Measurements from ENCODE around the gene SLC30A10. TPM values are rescaled to one million over a fixed set of nuclear protein-coding genes. Genes with fewer than 3 reads are reported as not detected.

The SLC30A10 gene
- polyA plus RNA-seq, 2 of the 4 experiments (the other 2 are of a cell fraction): 0.03 to 0.04 TPM

DNA sequence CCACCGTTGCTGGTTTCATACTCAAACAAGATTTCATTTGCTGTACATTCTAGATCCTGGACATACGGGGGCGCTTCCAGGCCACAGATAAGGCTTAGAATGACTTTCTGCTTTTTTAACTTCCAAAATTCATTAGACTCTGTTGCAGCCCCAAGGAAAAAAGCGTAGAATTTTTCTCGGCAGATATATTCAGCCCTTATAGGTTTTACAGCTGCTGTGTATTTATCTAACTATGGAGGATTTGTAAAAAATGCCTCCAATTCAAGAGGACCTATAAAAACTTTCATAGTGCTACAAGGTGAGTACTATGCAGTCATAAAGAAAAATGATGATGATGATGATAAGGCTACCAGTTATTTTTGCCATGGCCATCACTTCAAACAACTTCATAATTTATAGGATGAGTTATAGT, 51.6 kb downstream of the SLC30A10 start:
- FAIRE-seq (no peak), ATAC-seq (peak; percentile 68 to 73; a peak in 5 of 6 replicates), DNase-seq (ENCODE audit: low read depth in 1 of 2, low spot score in 1 of 2) (peak in 1 of 2 experiments; percentile 36)
- Histone ChIP-seq H3K4me3 (no peak overlapping the region), H3K4me1 (no peaks in the 10 kb centered on the region), H3K9me3 (no peaks in the 10 kb centered on the region), H3K27ac (no peak overlapping the region), H3K4me2 (no peak overlapping the region)
- 12% methylated on average over 5 of the region's 5 CpGs for WGBS (ENCODE audit: missing lambda C conversion rate)
- ChIA-PET CTCF (no interaction called here), POLR2A (no interaction called here)
- TF ChIP-seq, protein P1, sequence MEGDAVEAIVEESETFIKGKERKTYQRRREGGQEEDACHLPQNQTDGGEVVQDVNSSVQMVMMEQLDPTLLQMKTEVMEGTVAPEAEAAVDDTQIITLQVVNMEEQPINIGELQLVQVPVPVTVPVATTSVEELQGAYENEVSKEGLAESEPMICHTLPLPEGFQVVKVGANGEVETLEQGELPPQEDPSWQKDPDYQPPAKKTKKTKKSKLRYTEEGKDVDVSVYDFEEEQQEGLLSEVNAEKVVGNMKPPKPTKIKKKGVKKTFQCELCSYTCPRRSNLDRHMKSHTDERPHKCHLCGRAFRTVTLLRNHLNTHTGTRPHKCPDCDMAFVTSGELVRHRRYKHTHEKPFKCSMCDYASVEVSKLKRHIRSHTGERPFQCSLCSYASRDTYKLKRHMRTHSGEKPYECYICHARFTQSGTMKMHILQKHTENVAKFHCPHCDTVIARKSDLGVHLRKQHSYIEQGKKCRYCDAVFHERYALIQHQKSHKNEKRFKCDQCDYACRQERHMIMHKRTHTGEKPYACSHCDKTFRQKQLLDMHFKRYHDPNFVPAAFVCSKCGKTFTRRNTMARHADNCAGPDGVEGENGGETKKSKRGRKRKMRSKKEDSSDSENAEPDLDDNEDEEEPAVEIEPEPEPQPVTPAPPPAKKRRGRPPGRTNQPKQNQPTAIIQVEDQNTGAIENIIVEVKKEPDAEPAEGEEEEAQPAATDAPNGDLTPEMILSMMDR (IDR thresholded peaks at IDR 0.05): peak; percentile 45
- TF ChIP-seq RAD21 (conservative IDR thresholded peaks at IDR 0.05 in 1 of 2, IDR thresholded peaks at IDR 0.05 in 1 of 2) (peak; percentile 56 to 65), JUNB (IDR thresholded peaks at IDR 0.05) (no peak)

DNA sequence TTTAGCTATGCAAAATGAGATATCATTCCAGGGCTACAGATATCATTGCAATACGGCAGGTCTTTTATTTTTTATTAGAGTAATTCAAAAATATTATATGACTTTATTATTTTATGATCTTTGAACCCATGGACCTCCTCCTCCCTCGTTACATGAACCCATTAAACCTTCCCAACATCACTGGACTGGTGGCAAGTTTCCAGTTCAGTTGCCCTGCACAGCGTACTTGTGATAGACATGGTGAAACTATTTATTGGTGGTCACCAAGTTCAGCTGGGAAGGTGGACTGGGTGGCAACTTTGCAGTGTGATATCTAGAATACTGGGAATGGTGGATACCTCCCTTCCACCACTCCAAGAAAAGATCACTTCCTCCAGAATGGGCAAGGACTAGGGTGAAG, 52.5 kb downstream of the SLC30A10 start:
- Histone ChIP-seq H3K27ac (no peak overlapping the region), H3K9me3 (no peaks in the 10 kb centered on the region), H3K4me2 (no peak overlapping the region), H3K4me3 (no peak overlapping the region), H3K4me1 (no peaks in the 10 kb centered on the region)
- no peak for DNase-seq (ENCODE audit: low read depth in 1 of 2, low spot score in 1 of 2)
- TF ChIP-seq, protein P2, sequence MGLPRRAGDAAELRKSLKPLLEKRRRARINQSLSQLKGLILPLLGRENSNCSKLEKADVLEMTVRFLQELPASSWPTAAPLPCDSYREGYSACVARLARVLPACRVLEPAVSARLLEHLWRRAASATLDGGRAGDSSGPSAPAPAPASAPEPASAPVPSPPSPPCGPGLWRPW (IDR thresholded peaks at IDR 0.05): no peak
- no peak for TF ChIP-seq ZFP36 (IDR thresholded peaks at IDR 0.05; ENCODE audit: borderline replicate concordance, partially characterized antibody)
- TF ChIP-seq RARB (CRISPR knock-in tag; IDR thresholded peaks at IDR 0.05): no peak
- no peak for TF ChIP-seq ZC3H11A (IDR thresholded peaks at IDR 0.05)
- no peak for TF ChIP-seq TFCP2L1 (CRISPR knock-in tag; IDR thresholded peaks at IDR 0.05)
- TF ChIP-seq, protein P3, sequence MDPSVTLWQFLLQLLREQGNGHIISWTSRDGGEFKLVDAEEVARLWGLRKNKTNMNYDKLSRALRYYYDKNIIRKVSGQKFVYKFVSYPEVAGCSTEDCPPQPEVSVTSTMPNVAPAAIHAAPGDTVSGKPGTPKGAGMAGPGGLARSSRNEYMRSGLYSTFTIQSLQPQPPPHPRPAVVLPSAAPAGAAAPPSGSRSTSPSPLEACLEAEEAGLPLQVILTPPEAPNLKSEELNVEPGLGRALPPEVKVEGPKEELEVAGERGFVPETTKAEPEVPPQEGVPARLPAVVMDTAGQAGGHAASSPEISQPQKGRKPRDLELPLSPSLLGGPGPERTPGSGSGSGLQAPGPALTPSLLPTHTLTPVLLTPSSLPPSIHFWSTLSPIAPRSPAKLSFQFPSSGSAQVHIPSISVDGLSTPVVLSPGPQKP (IDR thresholded peaks at IDR 0.05; ENCODE audit: low read depth, low read length): no peak
- no peak for TF ChIP-seq POLR2A (IDR thresholded peaks at IDR 0.05; ENCODE audit: low read length)
- no peak for TF ChIP-seq CHD4 (IDR thresholded peaks at IDR 0.05; ENCODE audit: borderline replicate concordance)
- TF ChIP-seq, protein P4, sequence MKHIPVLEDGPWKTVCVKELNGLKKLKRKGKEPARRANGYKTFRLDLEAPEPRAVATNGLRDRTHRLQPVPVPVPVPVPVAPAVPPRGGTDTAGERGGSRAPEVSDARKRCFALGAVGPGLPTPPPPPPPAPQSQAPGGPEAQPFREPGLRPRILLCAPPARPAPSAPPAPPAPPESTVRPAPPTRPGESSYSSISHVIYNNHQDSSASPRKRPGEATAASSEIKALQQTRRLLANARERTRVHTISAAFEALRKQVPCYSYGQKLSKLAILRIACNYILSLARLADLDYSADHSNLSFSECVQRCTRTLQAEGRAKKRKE (CRISPR knock-in tag; IDR thresholded peaks at IDR 0.05; ENCODE audit: low read depth): no peak
- no peak for TF ChIP-seq MAFK (IDR thresholded peaks at IDR 0.05; ENCODE audit: partially characterized antibody)
- no peak for TF ChIP-seq ZSCAN20 (CRISPR knock-in tag; IDR thresholded peaks at IDR 0.05)
- TF ChIP-seq, protein P5, sequence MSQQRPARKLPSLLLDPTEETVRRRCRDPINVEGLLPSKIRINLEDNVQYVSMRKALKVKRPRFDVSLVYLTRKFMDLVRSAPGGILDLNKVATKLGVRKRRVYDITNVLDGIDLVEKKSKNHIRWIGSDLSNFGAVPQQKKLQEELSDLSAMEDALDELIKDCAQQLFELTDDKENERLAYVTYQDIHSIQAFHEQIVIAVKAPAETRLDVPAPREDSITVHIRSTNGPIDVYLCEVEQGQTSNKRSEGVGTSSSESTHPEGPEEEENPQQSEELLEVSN (IDR thresholded peaks at IDR 0.05; ENCODE audit: borderline replicate concordance, low read depth): no peak
- no peak for TF ChIP-seq HOXB13 (CRISPR knock-in tag; IDR thresholded peaks at IDR 0.05; ENCODE audit: low read depth)
- no peak for TF ChIP-seq HEYL (CRISPR knock-in tag; IDR thresholded peaks at IDR 0.05)
- no peak for TF ChIP-seq JUNB (IDR thresholded peaks at IDR 0.05)
- TF ChIP-seq, protein P6, sequence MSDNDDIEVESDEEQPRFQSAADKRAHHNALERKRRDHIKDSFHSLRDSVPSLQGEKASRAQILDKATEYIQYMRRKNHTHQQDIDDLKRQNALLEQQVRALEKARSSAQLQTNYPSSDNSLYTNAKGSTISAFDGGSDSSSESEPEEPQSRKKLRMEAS (IDR thresholded peaks at IDR 0.05): no peak
- TF ChIP-seq FOSB (CRISPR knock-in tag; IDR thresholded peaks at IDR 0.05): no peak
- no peak for TF ChIP-seq PHF8 (IDR thresholded peaks at IDR 0.05; ENCODE audit: borderline replicate concordance, low read depth)
- ChIA-PET POLR2A (no interaction called here), CTCF (interaction anchor here (0.6 kb wide), 1 partner anchor 715 kb away, joined by 3 read pairs; no protein-coding TSS in a partner anchor)
- FAIRE-seq: no peak
- WGBS (ENCODE audit: missing lambda C conversion rate): 20% methylated on average over 3 of the region's 3 CpGs
- ATAC-seq: no peak

All from A549 (cell line).